Naive thymus-derived CD4-positive, alpha-beta T cell (primary cell): Measurements from ENCODE around the gene PDK2. TPM values are rescaled to one million over a fixed set of nuclear protein-coding genes. Genes with fewer than 3 reads are reported as not detected.

ENCODE experiments used
- ATAC-seq: fragments of 150-1000 bp; cut with Tn5 transposase; 2 replicates; pipeline ENCODE4 v1.10.0; 2021; ENCODE audit warnings: mild to moderate bottlenecking, moderate library complexity
- CTCF ChIA-PET: fragments of 350-600 bp; sonication (Branson Sonifier 250); formaldehyde crosslinking; loops from one replicate; lab custom pipeline; 2021; ENCODE audit warnings: antibody characterized with exemption; lab: Charles Lee
- POLR2A ChIA-PET: fragments of 350-600 bp; sonication (Branson Sonifier 250); formaldehyde crosslinking; loops from one replicate; lab custom pipeline; 2021; ENCODE audit warnings: antibody characterized with exemption, inconsistent platforms; lab: Charles Lee
- DNase-seq, 9 donors: peaks; one replicate each; pipeline versions ENCODE4 v3.0.0 to v3.0.0-alpha.2; 2020 to 2022; ENCODE audit warnings: mixed read lengths in 1 of 9
- H3K27ac ChIP-seq: one replicate; pipeline ENCODE4 v1.7.0; 2013; ENCODE audit warnings: mild to moderate bottlenecking, low read depth, low read length, moderate library complexity
- H3K27me3 ChIP-seq, 2 donors: one replicate each; pipeline ENCODE4 v1.7.0; 2013; ENCODE audit warnings: low read length in 2 of 2, mild to moderate bottlenecking in 2 of 2, moderate library complexity in 2 of 2; ENCODE audit not compliant: control insufficient read depth in 2 of 2, insufficient read depth in 2 of 2
- H3K36me3 ChIP-seq, 3 experiments: 1 replicate in 2 of 3; 2 replicates in 1 of 3; pipeline ENCODE4 v1.7.0; 2013; ENCODE audit warnings: low read length in 3 of 3, mild to moderate bottlenecking in 3 of 3, moderate library complexity in 1 of 3; ENCODE audit not compliant: insufficient read depth in 3 of 3, control insufficient read depth in 2 of 3
- H3K4me1 ChIP-seq, 2 donors: one replicate each; pipeline ENCODE4 v1.7.0; 2013; ENCODE audit warnings: low read length in 2 of 2, mild to moderate bottlenecking in 2 of 2, moderate library complexity in 1 of 2; ENCODE audit not compliant: control insufficient read depth in 2 of 2, insufficient read depth in 2 of 2
- H3K4me3 ChIP-seq: 2 replicates; pipeline ENCODE4 v1.7.0; 2013; ENCODE audit warnings: mild to moderate bottlenecking, low read length
- H3K9me3 ChIP-seq, 3 experiments: 1 replicate in 2 of 3; 2 replicates in 1 of 3; pipeline ENCODE4 v1.7.0; 2013; ENCODE audit warnings: low read length in 3 of 3; ENCODE audit not compliant: control insufficient read depth in 2 of 3
- H3K27ac Mint-ChIP-seq, 9 donors: one replicate each; pipeline ENCODE4 v1.8.0; 2020 to 2022; ENCODE audit warnings: mixed read lengths in 9 of 9, mild to moderate bottlenecking in 8 of 9, moderate library complexity in 5 of 9, inconsistent platforms in 2 of 9
- H3K27me3 Mint-ChIP-seq, 5 donors: one replicate each; pipeline ENCODE4 v1.8.0; 2021 to 2022; ENCODE audit warnings: mixed read lengths in 5 of 5, mild to moderate bottlenecking in 1 of 5
- H3K36me3 Mint-ChIP-seq, 5 donors: one replicate each; pipeline ENCODE4 v1.8.0; 2020 to 2022; ENCODE audit warnings: mixed read lengths in 5 of 5, mild to moderate bottlenecking in 3 of 5, inconsistent platforms in 1 of 5
- H3K4me1 Mint-ChIP-seq, 7 donors: one replicate each; pipeline ENCODE4 v1.8.0; 2020 to 2022; ENCODE audit warnings: mixed read lengths in 7 of 7, mild to moderate bottlenecking in 3 of 7, inconsistent platforms in 1 of 7
- H3K4me3 Mint-ChIP-seq, 10 donors: one replicate each; pipeline ENCODE4 v1.8.0; 2020 to 2022; ENCODE audit warnings: mild to moderate bottlenecking in 10 of 10, mixed read lengths in 10 of 10, moderate library complexity in 6 of 10, inconsistent platforms in 2 of 10
- H3K9me3 Mint-ChIP-seq, 11 donors: one replicate each; pipeline ENCODE4 v1.8.0; 2020 to 2022; ENCODE audit warnings: mixed read lengths in 11 of 11, mild to moderate bottlenecking in 4 of 11, inconsistent platforms in 1 of 11, moderate library complexity in 1 of 11
- intact Hi-C, 2 donors: fragments of 100-400 bp; cut with micrococcal nuclease; formaldehyde crosslinking; loops; one replicate each; pipeline ENCODE4 v1.15.1; 2023
- polyA plus RNA-seq, 2 donors: library from polyadenylated mRNA; unstranded; fragments of 300-500 nt; fragmentation: Illumina TruSeq; gene quantifications; one replicate each; pipeline ENCODE4 v1.2.3, GENCODE V29; 2021
- total RNA-seq, 6 experiments: library from RNA in 5 of 6; stranded (reverse) in 5 of 6; gene quantifications; 1 replicate in 5 of 6; 2 replicates in 1 of 6; pipeline ENCODE4 v1.2.3 and lab custom pipeline; 2021 to 2026

Gene PDK2
- total and polyA plus RNA-seq, 7 experiments from 2014 or later = 16.7 to 50.4 (median 37.2) TPM

DNA sequence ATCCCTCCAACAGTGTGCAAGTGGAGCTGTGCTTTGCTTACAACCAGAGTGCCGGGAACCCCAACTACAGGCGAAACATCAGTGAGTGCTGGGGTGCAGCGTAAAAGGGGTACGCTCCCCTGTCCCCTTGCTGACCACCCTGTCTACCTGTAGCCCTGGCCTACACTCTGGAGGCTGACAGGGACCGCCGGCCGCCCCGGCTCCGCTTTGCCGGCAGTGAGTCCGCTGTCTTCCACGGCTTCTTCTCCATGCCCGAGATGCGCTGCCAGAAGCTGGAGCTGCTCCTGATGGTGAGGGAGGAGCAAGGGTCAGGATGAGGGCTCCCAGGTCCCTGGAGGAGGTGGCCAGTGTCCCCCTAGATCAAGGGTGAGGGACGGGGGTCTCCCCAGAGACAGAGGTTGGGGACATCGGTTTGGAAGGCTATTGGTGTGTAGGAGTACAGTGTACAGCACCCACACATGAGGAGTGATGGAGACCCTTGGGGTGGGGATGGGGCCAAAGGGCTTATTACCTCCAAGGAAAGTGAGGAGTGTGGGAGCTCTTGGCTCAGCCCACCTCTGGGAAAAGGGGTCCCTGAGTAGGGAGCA is 19.6 kb upstream of the PDK2 start:
- Histone ChIP-seq H3K36me3 (peaks cover 0 to 24% (median 0%) of the 10 kb centered on the region in 3 experiments), H3K4me1 (no peaks in the 10 kb centered on the region), H3K27me3 (no peaks in the 10 kb centered on the region), H3K9me3 (no peaks in the 10 kb centered on the region), H3K4me3 (no peak overlapping the region), H3K27ac (no peak overlapping the region)
- no peak for ATAC-seq
- intact Hi-C loops = no loop called here
- CTCF ChIA-PET = interaction anchor here (0.8 kb wide), 1 partner anchor 77 kb away, joined by 3 read pairs; no protein-coding TSS in a partner anchor
- Mint-ChIP-seq H3K27me3 (no peaks in the 10 kb centered on the region), H3K9me3 (peaks cover 0 to 4% (median 0%) of the 10 kb centered on the region in 11 donors), H3K4me1 (peaks cover 0 to 5% (median 0%) of the 10 kb centered on the region in 7 donors), H3K27ac (no peak overlapping the region), H3K36me3 (peaks cover 11 to 36% (median 16%) of the 10 kb centered on the region in 5 donors), H3K4me3 (no peak overlapping the region)
- DNase-seq = no peak
- POLR2A ChIA-PET = no interaction called here

DNA sequence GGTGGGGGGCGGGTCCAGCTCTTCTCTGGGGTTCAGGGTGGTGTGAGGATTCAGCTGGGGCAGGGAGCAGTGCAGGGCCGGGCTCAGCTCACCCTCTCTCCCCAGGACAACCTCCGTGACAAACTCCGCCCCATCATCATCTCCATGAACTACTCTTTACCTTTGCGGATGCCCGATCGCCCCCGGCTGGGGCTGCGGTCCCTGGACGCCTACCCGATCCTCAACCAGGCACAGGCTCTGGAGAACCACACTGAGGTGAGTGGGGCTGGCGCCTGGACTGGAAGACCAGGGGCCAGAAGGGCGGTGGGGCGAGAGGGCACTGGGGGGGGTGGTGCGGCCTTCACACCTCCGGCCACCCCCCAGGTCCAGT is 18.9 kb upstream of the PDK2 start:
- no peaks in the 10 kb centered on the region for H3K27me3 ChIP-seq
- H3K27ac Mint-ChIP-seq = no peak overlapping the region
- no peaks in the 10 kb centered on the region for H3K4me1 ChIP-seq
- peaks cover 6 to 35% (median 12%) of the 10 kb centered on the region in 5 donors for H3K36me3 Mint-ChIP-seq
- intact Hi-C loops = no loop called here
- H3K9me3 Mint-ChIP-seq = peaks cover 0 to 3% (median 0%) of the 10 kb centered on the region in 11 donors
- POLR2A ChIA-PET = no interaction called here
- H3K4me3 ChIP-seq = no peak overlapping the region
- H3K9me3 ChIP-seq = no peaks in the 10 kb centered on the region
- no peaks in the 10 kb centered on the region for H3K27me3 Mint-ChIP-seq
- CTCF ChIA-PET = interaction anchor here (0.8 kb wide), 1 partner anchor 78 kb away, joined by 3 read pairs; no protein-coding TSS in a partner anchor
- DNase-seq = no peak
- peaks cover 0 to 5% (median 0%) of the 10 kb centered on the region in 7 donors for H3K4me1 Mint-ChIP-seq
- peaks cover 0 to 18% (median 0%) of the 10 kb centered on the region in 3 experiments for H3K36me3 ChIP-seq
- H3K27ac ChIP-seq = no peak overlapping the region
- no peak overlapping the region for H3K4me3 Mint-ChIP-seq
- ATAC-seq = no peak

DNA sequence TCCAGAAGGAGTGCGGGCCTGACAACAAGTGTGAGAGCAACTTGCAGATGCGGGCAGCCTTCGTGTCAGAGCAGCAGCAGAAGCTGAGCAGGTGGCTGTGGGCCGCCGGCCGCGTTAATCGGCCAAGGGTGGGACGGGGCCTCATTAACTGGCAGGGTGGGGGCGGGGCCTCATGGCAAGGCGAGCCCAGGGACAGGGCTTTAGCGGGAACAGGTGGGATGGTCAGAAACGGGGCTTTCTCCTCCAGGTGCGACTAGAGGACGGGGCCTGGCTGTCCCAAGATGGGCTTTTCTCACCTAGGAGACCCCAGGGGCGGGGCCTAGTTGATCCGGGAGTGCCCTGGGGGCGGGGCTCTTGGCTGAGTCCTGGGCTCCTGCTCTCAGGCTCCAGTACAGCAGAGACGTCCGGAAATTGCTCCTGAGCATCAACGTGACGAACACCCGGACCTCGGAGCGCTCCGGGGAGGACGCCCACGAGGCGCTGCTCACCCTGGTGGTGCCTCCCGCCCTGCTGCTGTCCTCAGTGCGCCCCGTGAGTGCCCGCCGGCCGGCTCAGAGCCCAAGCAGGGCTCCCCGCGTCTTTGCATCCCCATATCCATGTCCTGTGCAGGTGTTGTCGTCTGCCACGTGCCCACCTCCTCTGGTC is 18.4 kb upstream of the PDK2 start:
- H3K27me3 ChIP-seq = no peaks in the 10 kb centered on the region
- ATAC-seq = no peak
- H3K4me3 Mint-ChIP-seq = no peak overlapping the region
- no peak overlapping the region for H3K27ac Mint-ChIP-seq
- peaks cover under 1 to 33% (median 11%) of the 10 kb centered on the region in 5 donors for H3K36me3 Mint-ChIP-seq
- H3K9me3 ChIP-seq = no peaks in the 10 kb centered on the region
- intact Hi-C loops = no loop called here
- H3K4me1 Mint-ChIP-seq = peaks cover 0 to 5% (median 0%) of the 10 kb centered on the region in 7 donors
- no peaks in the 10 kb centered on the region for H3K4me1 ChIP-seq
- peaks cover 0 to 3% (median 0%) of the 10 kb centered on the region in 11 donors for H3K9me3 Mint-ChIP-seq
- H3K36me3 ChIP-seq = peaks cover 0 to 17% (median 0%) of the 10 kb centered on the region in 3 experiments
- DNase-seq = no peak
- CTCF ChIA-PET = interaction anchor here (2.2 kb wide), 1 partner anchor 11 kb away, joined by 8 read pairs; no protein-coding TSS in a partner anchor
- no peak overlapping the region for H3K4me3 ChIP-seq
- H3K27me3 Mint-ChIP-seq = no peaks in the 10 kb centered on the region
- no peak overlapping the region for H3K27ac ChIP-seq
- POLR2A ChIA-PET = no interaction called here

DNA sequence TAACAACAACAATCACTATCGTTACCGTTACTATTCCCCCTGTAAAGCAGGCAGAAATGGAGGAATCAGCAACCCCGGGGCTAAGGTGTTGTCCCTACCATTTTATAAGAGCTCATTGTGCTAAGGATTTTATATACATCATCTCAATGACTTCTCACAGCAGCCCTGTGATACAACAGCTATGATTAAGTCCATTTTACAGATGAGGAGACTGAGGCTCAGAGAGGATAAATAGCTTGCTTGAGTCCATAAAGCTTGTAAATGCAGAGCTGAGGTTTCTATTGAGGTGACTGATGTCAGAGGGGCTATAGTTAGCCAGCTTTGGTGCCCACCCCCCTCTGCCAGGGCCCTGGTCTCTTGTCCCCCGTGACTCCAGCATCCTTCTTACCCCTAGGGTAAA is 16.7 kb upstream of the PDK2 start:
- Histone ChIP-seq H3K4me3 (no peak overlapping the region), H3K27ac (no peak overlapping the region), H3K9me3 (no peaks in the 10 kb centered on the region), H3K4me1 (no peaks in the 10 kb centered on the region), H3K36me3 (peaks cover 0 to 17% (median 0%) of the 10 kb centered on the region in 3 experiments), H3K27me3 (no peaks in the 10 kb centered on the region)
- Mint-ChIP-seq H3K27ac (no peak overlapping the region), H3K27me3 (no peaks in the 10 kb centered on the region), H3K9me3 (peaks cover 0 to 3% (median 0%) of the 10 kb centered on the region in 11 donors), H3K36me3 (peaks cover 0 to 30% (median 10%) of the 10 kb centered on the region in 5 donors), H3K4me3 (no peak overlapping the region), H3K4me1 (no peaks in the 10 kb centered on the region)
- DNase-seq (no peak), ATAC-seq (no peak)
- POLR2A ChIA-PET = no interaction called here
- CTCF ChIA-PET = interaction anchor here (2.2 kb wide), 1 partner anchor 9 kb away, joined by 8 read pairs; no protein-coding TSS in a partner anchor
- intact Hi-C loops = no loop called here

DNA sequence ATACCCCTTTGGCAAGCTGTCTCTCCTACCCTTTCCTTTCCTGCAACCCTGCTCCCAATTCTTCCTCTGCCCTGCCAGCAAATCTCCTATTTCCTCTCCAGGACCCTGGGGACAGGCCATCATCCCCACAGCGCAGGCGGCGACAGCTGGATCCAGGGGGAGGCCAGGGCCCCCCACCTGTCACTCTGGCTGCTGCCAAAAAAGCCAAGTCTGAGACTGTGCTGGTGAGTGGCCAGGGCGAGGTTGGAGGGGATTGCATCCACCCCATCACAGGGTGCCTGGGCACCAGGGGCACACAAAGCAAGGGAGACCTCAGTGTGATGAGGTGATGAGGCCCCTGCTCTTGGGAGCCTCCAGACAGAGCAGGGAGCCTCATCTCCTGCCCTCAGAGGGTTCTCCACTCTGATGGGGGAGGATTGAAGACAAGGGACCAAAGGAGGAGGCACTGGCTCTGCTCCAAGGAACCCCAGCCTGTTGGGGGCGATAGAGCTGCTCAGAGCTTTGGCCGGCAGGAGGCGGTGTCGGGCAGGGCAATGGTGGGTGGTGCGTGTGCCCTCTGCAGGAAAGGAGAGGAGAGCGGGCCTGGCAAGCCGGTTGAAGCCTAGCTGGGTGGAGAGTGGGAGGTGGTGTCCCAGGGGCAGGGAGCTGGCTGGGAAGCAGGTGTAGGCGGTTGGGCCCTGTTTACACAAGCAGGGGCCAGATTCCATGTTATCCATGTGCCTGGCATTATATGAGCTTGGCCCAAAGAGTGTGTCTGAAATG is 15.6 kb upstream of the PDK2 start:
- Mint-ChIP-seq H3K36me3 (peaks cover 0 to 30% (median 9%) of the 10 kb centered on the region in 5 donors), H3K4me1 (no peaks in the 10 kb centered on the region), H3K27ac (no peak overlapping the region), H3K4me3 (no peak overlapping the region), H3K9me3 (peaks cover 0 to 3% (median 0%) of the 10 kb centered on the region in 11 donors), H3K27me3 (no peaks in the 10 kb centered on the region)
- H3K27ac ChIP-seq = no peak overlapping the region
- ATAC-seq = peak; percentile 76
- H3K36me3 ChIP-seq = peaks cover 0 to 17% (median 0%) of the 10 kb centered on the region in 3 experiments
- CTCF ChIA-PET = no interaction called here
- H3K9me3 ChIP-seq = no peaks in the 10 kb centered on the region
- POLR2A ChIA-PET = no interaction called here
- intact Hi-C loops = no loop called here
- H3K27me3 ChIP-seq = no peaks in the 10 kb centered on the region
- no peak for DNase-seq
- no peaks in the 10 kb centered on the region for H3K4me1 ChIP-seq
- H3K4me3 ChIP-seq = no peak overlapping the region

DNA sequence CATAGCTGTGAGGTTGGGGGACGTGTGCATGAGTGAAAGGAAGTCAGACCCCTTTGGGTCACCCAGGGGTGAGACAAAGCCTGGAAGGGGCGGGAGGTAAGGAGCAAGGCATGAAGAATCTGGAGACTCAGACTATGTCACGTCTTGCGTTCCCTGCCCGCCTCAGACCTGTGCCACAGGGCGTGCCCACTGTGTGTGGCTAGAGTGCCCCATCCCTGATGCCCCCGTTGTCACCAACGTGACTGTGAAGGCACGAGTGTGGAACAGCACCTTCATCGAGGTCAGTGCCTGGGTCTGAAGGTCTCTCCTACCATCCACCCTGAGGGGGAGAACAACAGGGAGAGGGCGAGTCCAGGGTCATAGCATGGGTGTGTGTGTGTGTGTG is 15.1 kb upstream of the PDK2 start:
- H3K4me1 ChIP-seq = no peaks in the 10 kb centered on the region
- DNase-seq = no peak
- CTCF ChIA-PET = no interaction called here
- H3K4me1 Mint-ChIP-seq = no peaks in the 10 kb centered on the region
- H3K36me3 ChIP-seq = peaks cover 0 to 17% (median 0%) of the 10 kb centered on the region in 3 experiments
- peaks cover 0 to 24% (median 3%) of the 10 kb centered on the region in 5 donors for H3K36me3 Mint-ChIP-seq
- no peak overlapping the region for H3K4me3 Mint-ChIP-seq
- H3K27ac Mint-ChIP-seq = no peak overlapping the region
- no peak for ATAC-seq
- H3K9me3 ChIP-seq = no peaks in the 10 kb centered on the region
- POLR2A ChIA-PET = no interaction called here
- no peak overlapping the region for H3K4me3 ChIP-seq
- no peak overlapping the region for H3K27ac ChIP-seq
- no peaks in the 10 kb centered on the region for H3K27me3 Mint-ChIP-seq
- intact Hi-C loops = no loop called here
- no peaks in the 10 kb centered on the region for H3K27me3 ChIP-seq
- peaks cover 0 to 3% (median 0%) of the 10 kb centered on the region in 11 donors for H3K9me3 Mint-ChIP-seq
